Stimulated activated CD8-positive, alpha-beta memory T cell treated with anti-CD3 and anti-CD28 coated beads, Interleukin-15, amount 100 ng/mL, for 48 hours (primary cell): ENCODE results near the gene LDHAL6A.
"Not testable (repeated sequence)": the region's sequence is repeated elsewhere in the genome, so short reads cannot be mapped to it uniquely, and the experiment has no call there.

Experiments
- DNase-seq, 2 donors: peaks; one replicate each; pipeline ENCODE4 v3.0.0-alpha.2; 2020; ENCODE audit warnings: low read depth in 2 of 2

The LDHAL6A gene

GRCh38 chr11:18455686-18456372 is at the start of gene LDHAL6A:
Gene LDHAL6A (plus strand): TSS chr11:18455856. CDS start chr11:18456681, 825 bp downstream.
- no peak for DNase-seq

GRCh38 chr11:18407400-18407799 is 48.3 kb upstream of the LDHAL6A start:
- DNase-seq: not testable (repeated sequence)

DNA sequence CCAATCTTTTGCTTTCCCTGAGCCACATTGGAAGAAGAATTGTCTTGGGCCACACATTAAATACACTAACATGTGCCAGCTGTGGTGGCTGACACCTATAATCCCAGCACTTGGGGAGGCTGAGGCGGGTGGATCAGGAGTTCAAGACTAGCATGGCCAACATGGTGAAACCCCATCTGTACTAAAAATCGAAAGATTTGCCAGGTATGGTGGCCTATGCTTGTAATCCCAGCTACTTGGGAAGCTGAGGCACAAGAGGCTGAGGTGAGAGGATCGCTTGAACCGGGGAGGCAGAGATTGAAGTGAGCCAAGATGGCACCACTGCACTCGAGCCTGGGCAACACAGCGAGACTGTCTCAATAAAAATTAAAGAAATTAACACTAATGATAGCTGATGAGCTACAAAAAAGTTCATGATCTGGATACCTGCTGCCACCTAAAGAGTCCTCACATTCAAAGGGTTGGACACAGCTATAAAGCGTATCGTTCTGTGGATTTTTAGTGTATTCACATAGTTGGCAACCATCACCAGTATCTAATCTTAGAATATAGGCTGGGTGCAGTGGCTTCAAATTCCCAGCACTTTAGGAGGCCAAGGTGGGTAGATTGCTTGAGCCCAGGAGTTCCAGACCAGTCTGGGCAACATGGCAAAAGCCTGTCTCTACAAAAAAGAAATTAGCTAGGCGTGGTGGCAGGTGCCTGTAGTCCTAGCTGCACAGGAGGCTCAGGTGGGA is 46.9 kb upstream of the LDHAL6A start:
- DNase-seq: no peak

GRCh38 chr11:18416459-18416858 is 39.2 kb upstream of the LDHAL6A start:
- DNase-seq: no peak

DNA sequence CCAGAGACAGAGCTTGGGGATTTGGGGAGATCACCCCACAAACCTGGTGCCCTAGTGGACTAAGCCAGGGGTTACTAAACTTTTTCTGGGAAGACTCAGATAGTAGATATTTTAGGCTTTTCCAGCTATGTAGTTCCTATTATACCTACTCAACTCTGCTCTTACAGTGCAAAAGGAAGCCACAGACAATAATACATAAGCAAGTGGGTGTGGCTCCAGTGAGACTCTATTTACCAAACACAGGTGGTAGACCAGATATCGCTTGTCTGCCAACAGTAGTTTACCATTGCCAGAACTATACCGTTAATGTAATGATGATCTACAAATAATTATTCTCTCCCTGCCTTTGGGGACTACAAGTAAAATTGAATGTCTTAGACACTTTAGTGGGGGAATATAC is 36.6 kb upstream of the LDHAL6A start:
- no peak for DNase-seq

GRCh38 chr11:18420067-18420466 is 35.6 kb upstream of the LDHAL6A start:
- no peak for DNase-seq

- DNase-seq: no peak
These were observed 28.4 kb upstream of the LDHAL6A start for GRCh38 chr11:18427240-18427639.

DNA sequence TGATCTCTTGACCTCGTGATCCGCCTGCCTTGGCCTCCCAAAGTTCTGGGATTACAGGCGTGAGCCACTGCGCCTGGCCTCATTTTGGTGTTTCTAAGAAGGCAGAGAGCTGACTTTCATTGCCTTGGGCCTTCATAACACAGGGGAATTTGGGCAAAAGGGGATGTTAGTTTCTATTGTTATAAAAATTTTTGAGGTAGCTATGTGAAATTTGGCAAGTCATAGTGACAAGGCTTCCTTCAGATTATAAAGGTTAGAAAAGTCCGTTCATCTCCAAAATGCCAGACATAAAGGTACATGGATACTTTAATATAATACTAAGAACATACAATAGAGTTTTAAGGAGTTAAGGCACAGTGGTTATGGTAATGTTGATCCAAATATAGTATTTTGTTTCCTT is 26.3 kb upstream of the LDHAL6A start:
- no peak for DNase-seq

- DNase-seq: no peak
These were observed 17.0 kb upstream of the LDHAL6A start for GRCh38 chr11:18438691-18439090.

- DNase-seq: no peak
These were observed 6.4 kb upstream of the LDHAL6A start for GRCh38 chr11:18449251-18449650.

- DNase-seq: no peak
These were observed 2.7 kb upstream of the LDHAL6A start for GRCh38 chr11:18452927-18453326.

GRCh38 chr11:18457450-18457849 is 1.8 kb downstream of the LDHAL6A start:
- no peak for DNase-seq

DNA sequence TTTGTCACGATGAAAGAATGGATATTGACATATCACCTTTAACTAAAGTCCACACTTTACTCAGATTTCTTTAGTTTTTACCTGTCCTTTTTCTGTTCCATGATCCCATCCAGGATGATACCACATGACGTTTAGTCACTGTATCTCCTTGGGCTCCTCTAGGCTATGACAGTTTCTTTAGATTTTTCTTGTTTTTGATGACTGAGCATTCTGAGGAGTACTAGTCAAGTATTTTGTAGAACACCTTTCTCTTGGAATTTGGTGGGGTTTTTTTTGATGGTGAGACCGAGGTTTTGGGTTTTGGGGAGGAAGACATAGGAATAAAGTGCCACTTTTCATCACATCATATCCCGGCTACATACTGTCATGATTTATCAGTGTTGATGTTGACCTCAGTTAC is 4.0 kb downstream of the LDHAL6A start:
- DNase-seq: no peak

DNA sequence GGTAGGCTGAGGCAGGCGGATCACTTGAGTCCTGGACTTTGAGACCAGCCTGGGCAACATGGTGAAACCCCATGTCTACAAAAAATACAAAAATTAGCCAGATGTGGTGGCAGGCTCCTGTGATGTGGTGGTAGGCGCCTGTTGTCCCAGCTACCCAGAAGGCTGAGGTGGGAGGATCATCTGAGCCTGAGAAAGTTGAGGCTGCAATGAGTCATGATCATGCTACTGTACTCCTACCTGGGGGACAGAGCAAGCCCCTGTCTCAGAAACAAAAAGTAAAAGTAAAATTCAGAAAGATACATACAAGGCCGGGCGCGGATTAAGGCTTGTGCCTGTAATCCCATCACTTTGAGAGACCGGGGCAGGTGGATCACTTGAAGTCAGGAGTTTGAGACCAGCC is 6.3 kb downstream of the LDHAL6A start:
- DNase-seq: no peak

GRCh38 chr11:18463439-18463838 is 7.8 kb downstream of the LDHAL6A start:
- no peak for DNase-seq

- DNase-seq: no peak
These were observed 10.7 kb downstream of the LDHAL6A start for GRCh38 chr11:18466402-18466801.

DNA sequence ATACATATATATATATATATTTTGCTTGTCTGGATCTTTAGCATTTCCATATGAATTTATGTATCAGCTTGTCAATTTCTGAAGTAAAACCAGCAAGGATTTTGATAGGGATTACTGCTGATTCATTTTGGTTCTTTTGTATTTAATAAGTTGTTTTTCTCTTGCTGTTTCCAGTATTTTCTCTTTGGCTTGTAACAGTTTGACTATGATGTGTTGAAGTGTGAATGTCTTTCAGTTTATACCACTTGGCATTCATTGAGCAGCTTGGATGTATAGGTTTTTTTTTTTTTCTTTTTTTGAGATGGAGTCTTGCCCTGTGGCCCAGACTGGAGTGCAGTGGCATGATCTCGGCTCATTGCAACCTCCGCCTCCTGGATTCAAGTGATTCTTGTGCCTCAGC is 12.4 kb downstream of the LDHAL6A start:
- no peak for DNase-seq

- DNase-seq: no peak
These were observed 13.3 kb downstream of the LDHAL6A start for GRCh38 chr11:18468961-18469360.

- DNase-seq: no peak
These were observed 16.3 kb downstream of the LDHAL6A start for GRCh38 chr11:18471995-18472394.

DNA sequence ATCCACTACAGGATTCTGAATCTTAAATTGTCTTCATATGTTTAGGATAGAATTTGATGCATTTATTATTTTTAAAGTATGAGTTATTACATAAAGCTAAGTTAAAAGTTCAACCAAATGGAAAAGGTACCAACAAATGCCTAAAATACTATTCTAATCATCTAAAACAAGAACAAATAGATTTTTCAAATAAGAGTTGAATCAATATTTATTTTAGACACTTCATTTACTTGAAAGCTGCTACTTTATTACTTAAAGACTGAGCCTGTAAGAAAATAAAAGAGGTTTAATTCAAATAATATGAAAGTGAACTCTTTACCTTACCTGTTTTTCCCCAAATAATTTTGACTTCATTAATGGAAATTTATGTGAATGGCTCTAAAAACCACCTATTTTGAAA is 16.9 kb downstream of the LDHAL6A start:
- DNase-seq: no peak

- DNase-seq: no peak
These were observed 23.4 kb downstream of the LDHAL6A start for GRCh38 chr11:18479063-18479462.

DNA sequence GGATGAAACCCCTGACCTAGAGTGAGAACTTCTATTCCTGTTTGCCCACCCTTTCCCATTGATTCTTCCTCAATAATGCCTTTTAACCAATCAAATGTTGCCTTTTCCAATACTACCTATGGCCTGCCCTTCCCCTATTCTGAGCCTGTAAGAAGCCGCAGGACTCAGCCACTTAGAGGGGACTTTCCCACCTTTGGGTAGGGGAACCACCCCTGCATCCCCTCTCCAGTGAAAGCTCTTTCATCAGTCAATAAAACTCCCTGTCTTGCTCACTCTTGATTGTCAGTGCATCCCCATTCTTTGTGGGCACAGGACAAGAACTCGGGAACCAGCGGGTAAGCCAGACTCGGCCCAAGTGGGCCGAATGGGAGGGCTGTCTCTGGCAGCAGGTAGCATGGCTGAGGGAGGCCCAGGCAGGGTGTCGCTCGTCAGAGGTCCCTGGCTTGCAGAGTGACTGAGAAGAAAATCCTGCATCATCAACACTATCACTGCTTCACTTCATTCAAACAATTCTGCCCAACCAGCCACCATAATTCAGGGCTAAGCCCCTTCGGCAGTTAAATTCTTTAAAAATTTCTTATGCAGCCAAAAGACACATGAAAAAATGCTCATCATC is 30.4 kb downstream of the LDHAL6A start:
- DNase-seq: no peak

GRCh38 chr11:18490319-18490718 is 34.7 kb downstream of the LDHAL6A start:
- DNase-seq: no peak
